ENCODE results near the gene SALL2. TPM values are rescaled to one million over a fixed set of nuclear protein-coding genes. Genes with fewer than 3 reads are reported as not detected.

Gene SALL2
- total RNA-seq, 1 donor from 2014 or later, result 263 TPM

DNA sequence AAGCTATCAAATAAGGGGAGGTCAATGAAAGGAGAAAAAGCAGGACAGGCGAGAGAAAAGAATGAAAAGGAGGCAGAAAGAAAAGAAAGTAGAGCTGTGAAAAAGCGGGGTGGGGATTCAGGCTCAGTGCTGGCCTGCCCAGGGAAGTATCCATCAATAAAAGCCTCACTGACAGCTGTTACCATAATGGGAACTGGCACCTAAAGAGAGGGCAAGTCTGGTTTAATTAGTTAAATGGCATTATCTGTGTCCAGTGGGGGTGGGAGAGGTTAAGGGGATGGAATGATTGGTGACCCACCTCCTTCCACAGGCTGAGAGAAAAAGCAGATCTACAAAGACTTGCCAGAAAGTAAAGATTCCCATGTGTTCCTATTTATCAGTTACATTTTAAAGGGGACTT, 7.4 kb downstream of the SALL2 start:
- Mint-ChIP-seq H3K36me3 (peaks cover 33% of the 10 kb centered on the region), H3K27ac (peak overlapping the region; percentile 68), H3K4me3 (no peak overlapping the region), H3K27me3 (ENCODE audit: insufficient read depth, low read depth) (peaks cover 4% of the 10 kb centered on the region), H3K4me1 (peaks cover 46% of the 10 kb centered on the region), H3K9me3 (peaks cover 2% of the 10 kb centered on the region)
- Histone ChIP-seq H3K27me3 (no peaks in the 10 kb centered on the region), H2AFZ (replicated peaks) (no peak overlapping the region), H3K4me2 (peak overlapping the region; percentile 58), H3K4me3 (peak overlapping the region; percentile 20), H3K4me1 (peaks cover 65% of the 10 kb centered on the region), H3K27ac (peak overlapping the region; percentile 76), H4K20me1 (ENCODE audit: low read depth) (peaks cover 54% of the 10 kb centered on the region), H3K36me3 (peaks cover 23% of the 10 kb centered on the region), H3F3A (ENCODE audit: low read depth) (peaks cover 89% of the 10 kb centered on the region), H3K79me2 (ENCODE audit: low read depth) (peaks cover 47% of the 10 kb centered on the region), H3K9me3 (ENCODE audit: low read depth) (no peaks in the 10 kb centered on the region), H3K9ac (no peak overlapping the region)
- no peak for TF ChIP-seq EZH2phosphoT487 (IDR thresholded peaks at IDR 0.05)
- TF ChIP-seq EZH2 (IDR thresholded peaks at IDR 0.05), result no peak
- TF ChIP-seq, protein P1, sequence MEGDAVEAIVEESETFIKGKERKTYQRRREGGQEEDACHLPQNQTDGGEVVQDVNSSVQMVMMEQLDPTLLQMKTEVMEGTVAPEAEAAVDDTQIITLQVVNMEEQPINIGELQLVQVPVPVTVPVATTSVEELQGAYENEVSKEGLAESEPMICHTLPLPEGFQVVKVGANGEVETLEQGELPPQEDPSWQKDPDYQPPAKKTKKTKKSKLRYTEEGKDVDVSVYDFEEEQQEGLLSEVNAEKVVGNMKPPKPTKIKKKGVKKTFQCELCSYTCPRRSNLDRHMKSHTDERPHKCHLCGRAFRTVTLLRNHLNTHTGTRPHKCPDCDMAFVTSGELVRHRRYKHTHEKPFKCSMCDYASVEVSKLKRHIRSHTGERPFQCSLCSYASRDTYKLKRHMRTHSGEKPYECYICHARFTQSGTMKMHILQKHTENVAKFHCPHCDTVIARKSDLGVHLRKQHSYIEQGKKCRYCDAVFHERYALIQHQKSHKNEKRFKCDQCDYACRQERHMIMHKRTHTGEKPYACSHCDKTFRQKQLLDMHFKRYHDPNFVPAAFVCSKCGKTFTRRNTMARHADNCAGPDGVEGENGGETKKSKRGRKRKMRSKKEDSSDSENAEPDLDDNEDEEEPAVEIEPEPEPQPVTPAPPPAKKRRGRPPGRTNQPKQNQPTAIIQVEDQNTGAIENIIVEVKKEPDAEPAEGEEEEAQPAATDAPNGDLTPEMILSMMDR (IDR thresholded peaks at IDR 0.05), result no peak
- peak; percentile 73 for DNase-seq (ENCODE audit: low spot score)

DNA sequence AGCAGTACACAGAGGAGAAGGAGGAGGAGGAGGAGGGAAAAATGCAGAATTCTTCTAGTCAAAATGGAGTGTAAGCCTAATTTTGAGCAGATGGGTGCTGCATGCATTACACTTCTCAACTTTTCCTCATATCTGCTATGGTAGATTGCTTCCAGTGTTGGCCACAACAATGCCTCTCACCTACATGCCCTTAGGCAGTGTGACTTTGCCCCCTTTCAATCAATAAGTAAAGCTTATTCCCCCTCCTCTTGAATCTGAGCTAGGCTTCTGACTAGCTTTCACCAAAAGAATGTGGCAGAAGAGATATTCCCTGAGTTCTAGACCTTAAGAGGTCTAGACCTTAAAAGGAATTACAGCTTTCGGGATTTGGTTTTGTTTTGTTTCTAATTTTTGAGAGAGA, 11.8 kb downstream of the SALL2 start:
- no peak overlapping the region for H3K4me3 Mint-ChIP-seq
- Histone ChIP-seq H3K4me1 (peaks cover 37% of the 10 kb centered on the region), H3K4me3 (no peak overlapping the region), H3K9me3 (ENCODE audit: low read depth) (no peaks in the 10 kb centered on the region), H3K27me3 (no peaks in the 10 kb centered on the region), H2AFZ (replicated peaks) (no peak overlapping the region), H3K9ac (no peak overlapping the region), H4K20me1 (ENCODE audit: low read depth) (peaks cover 17% of the 10 kb centered on the region), H3K36me3 (no peaks in the 10 kb centered on the region), H3K79me2 (ENCODE audit: low read depth) (peaks cover 22% of the 10 kb centered on the region), H3F3A (ENCODE audit: low read depth) (peaks cover 54% of the 10 kb centered on the region), H3K27ac (no peak overlapping the region), H3K4me2 (no peak overlapping the region)
- H3K4me1 Mint-ChIP-seq, result peaks cover 42% of the 10 kb centered on the region
- H3K36me3 Mint-ChIP-seq, result peaks cover 6% of the 10 kb centered on the region
- peaks cover 2% of the 10 kb centered on the region for H3K27me3 Mint-ChIP-seq (ENCODE audit: insufficient read depth, low read depth)
- TF ChIP-seq EZH2 (IDR thresholded peaks at IDR 0.05) (no peak), EZH2phosphoT487 (IDR thresholded peaks at IDR 0.05) (no peak)
- TF ChIP-seq, protein P1 (IDR thresholded peaks at IDR 0.05), result no peak
- H3K27ac Mint-ChIP-seq, result peak overlapping the region; percentile 79
- H3K9me3 Mint-ChIP-seq, result peaks cover 5% of the 10 kb centered on the region
- no peak for DNase-seq (ENCODE audit: low spot score)

- Histone ChIP-seq H3K4me3 (peak within 1 kb of the TSS; percentile 75), H3K27me3 (no peaks in the 10 kb centered on the region), H3K4me2 (peak within 1 kb of the TSS; percentile 93), H4K20me1 (ENCODE audit: low read depth) (peaks cover 7% of the 10 kb centered on the region), H3K36me3 (peaks cover 9% of the 10 kb centered on the region), H3K79me2 (ENCODE audit: low read depth) (peaks cover 51% of the 10 kb centered on the region), H3K4me1 (peaks cover 16% of the 10 kb centered on the region), H3K27ac (peak within 1 kb of the TSS; percentile 36), H3K9ac (peak within 1 kb of the TSS; percentile 56), H3F3A (ENCODE audit: low read depth) (peaks cover 22% of the 10 kb centered on the region), H2AFZ (replicated peaks) (peak within 1 kb of the TSS; percentile 63), H3K9me3 (ENCODE audit: low read depth) (no peaks in the 10 kb centered on the region)
- H3K27ac Mint-ChIP-seq, result peak within 1 kb of the TSS; percentile 98
- peaks cover 40% of the 10 kb centered on the region for H3K4me1 Mint-ChIP-seq
- TF ChIP-seq EZH2phosphoT487 (IDR thresholded peaks at IDR 0.05), result peak; percentile 17
- TF ChIP-seq EZH2 (IDR thresholded peaks at IDR 0.05), result no peak
- TF ChIP-seq, protein P1 (IDR thresholded peaks at IDR 0.05), result no peak
- DNase-seq (ENCODE audit: low spot score), result peak; percentile 97
- H3K36me3 Mint-ChIP-seq, result peaks cover 16% of the 10 kb centered on the region
- H3K27me3 Mint-ChIP-seq (ENCODE audit: insufficient read depth, low read depth), result peaks cover 2% of the 10 kb centered on the region
- H3K9me3 Mint-ChIP-seq, result peaks cover 5% of the 10 kb centered on the region
- peak within 1 kb of the TSS; percentile 99 for H3K4me3 Mint-ChIP-seq
These were observed 15.2 kb downstream of the SALL2 start, which contains the start of gene METTL3 for GRCh38 chr14:21510735-21511657. TSS of gene METTL3 (minus strand) at chr14:21511340. CDS start at chr14:21511223, 117 bp downstream.
